MM.1S (cell line): ENCODE results near the gene AHNAK.

ENCODE experiments used
- DNase-seq: peaks from one replicate; pipeline ENCODE4 v3.0.0-alpha.2; 2015
- H2AFZ ChIP-seq: fragments of 300-600 bp; sonication (generic); 2 replicates; pipeline ENCODE4 v1.6.0; 2016; ENCODE audit warnings: antibody characterized with exemption, low read length
- H3F3A ChIP-seq: fragments of 300-600 bp; sonication (generic); 2 replicates; pipeline ENCODE4 v1.6.1; 2016; ENCODE audit warnings: mild to moderate bottlenecking, antibody characterized with exemption, low read length, moderate library complexity, mixed read lengths; ENCODE audit not compliant: insufficient read depth
- H3K27ac ChIP-seq: fragments of 300-600 bp; sonication (generic); 2 replicates; pipeline ENCODE4 v1.5.1; 2016; ENCODE audit warnings: mild to moderate bottlenecking, low read length
- H3K27me3 ChIP-seq: fragments of 300-600 bp; sonication (generic); replicated peaks from 2 replicates; pipeline ENCODE4 v1.6.0; 2016; ENCODE audit warnings: low read length; ENCODE audit not compliant: insufficient read depth
- H3K36me3 ChIP-seq: fragments of 300-600 bp; sonication (generic); replicated peaks from 2 replicates; pipeline ENCODE4 v1.6.1; 2016; ENCODE audit warnings: mild to moderate bottlenecking, low read length, mixed read lengths; ENCODE audit not compliant: insufficient read depth
- H3K4me1 ChIP-seq: fragments of 300-600 bp; sonication (generic); 2 replicates; pipeline ENCODE4 v1.6.1; 2016; ENCODE audit warnings: low read length, mixed read lengths
- H3K4me2 ChIP-seq: fragments of 300-600 bp; sonication (generic); 2 replicates; pipeline ENCODE4 v1.6.0; 2016; ENCODE audit warnings: low read depth, low read length
- H3K4me3 ChIP-seq: fragments of 300-600 bp; sonication (generic); 2 replicates; pipeline ENCODE4 v1.5.1; 2016; ENCODE audit warnings: low read length, mixed read lengths
- H3K79me2 ChIP-seq: fragments of 300-600 bp; sonication (generic); 2 replicates; pipeline ENCODE4 v1.6.1; 2016; ENCODE audit warnings: mixed run types, low read length, mixed read lengths
- H3K9ac ChIP-seq: fragments of 300-600 bp; sonication (generic); 2 replicates; pipeline ENCODE4 v1.6.1; 2016; ENCODE audit warnings: low read length, mixed read lengths
- H3K9me2 ChIP-seq: fragments of 300-600 bp; sonication (generic); replicated peaks from 2 replicates; pipeline ENCODE4 v1.6.1; 2016; ENCODE audit warnings: mild to moderate bottlenecking, low read length, mixed read lengths; ENCODE audit not compliant: insufficient read depth
- H3K9me3 ChIP-seq: fragments of 300-600 bp; sonication (generic); replicated peaks from 2 replicates; pipeline ENCODE4 v1.6.1; 2016; ENCODE audit warnings: mild to moderate bottlenecking, low read length, mixed read lengths; ENCODE audit not compliant: insufficient read depth
- H4K20me1 ChIP-seq: fragments of 300-600 bp; sonication (generic); 2 replicates; pipeline ENCODE4 v1.6.1; 2016; ENCODE audit warnings: mild to moderate bottlenecking, low read length, moderate library complexity, mixed read lengths; ENCODE audit not compliant: insufficient read depth
- EZH2 ChIP-seq: fragments of 300-600 bp; sonication (generic); optimal IDR thresholded peaks from 2 replicates; pipeline ENCODE3; 2017; ENCODE audit warnings: low read depth, mild to moderate bottlenecking, antibody characterized with exemption, low read length, mixed read lengths
- EZH2phosphoT487 ChIP-seq: fragments of 300-600 bp; sonication (generic); IDR thresholded peaks from 2 replicates; pipeline ENCODE4 v1.6.1; 2018; ENCODE audit warnings: antibody characterized with exemption, low read length
- TF ChIP-seq, protein P1 (sequence below): fragments of 300-600 bp; sonication (generic); IDR thresholded peaks from 2 replicates; pipeline ENCODE4 v1.5.1; 2016; ENCODE audit warnings: antibody characterized with exemption, low read length, mixed read lengths

AHNAK gene

GRCh38 chr11:62535802-62536201, 10.8 kb downstream of the AHNAK start:
- peaks cover 2% of the 10 kb centered on the region; the same call in 1 of the 2 replicates for H3F3A ChIP-seq
- peaks cover 20% of the 10 kb centered on the region for H3K4me1 ChIP-seq
- H3K9me2 ChIP-seq, result no peaks in the 10 kb centered on the region
- no peak overlapping the region for H3K4me2 ChIP-seq
- H3K27ac ChIP-seq, result no peak overlapping the region
- H2AFZ ChIP-seq, result no peak overlapping the region
- TF ChIP-seq EZH2phosphoT487 (no peak), EZH2 (no peak)
- TF ChIP-seq, protein P1, sequence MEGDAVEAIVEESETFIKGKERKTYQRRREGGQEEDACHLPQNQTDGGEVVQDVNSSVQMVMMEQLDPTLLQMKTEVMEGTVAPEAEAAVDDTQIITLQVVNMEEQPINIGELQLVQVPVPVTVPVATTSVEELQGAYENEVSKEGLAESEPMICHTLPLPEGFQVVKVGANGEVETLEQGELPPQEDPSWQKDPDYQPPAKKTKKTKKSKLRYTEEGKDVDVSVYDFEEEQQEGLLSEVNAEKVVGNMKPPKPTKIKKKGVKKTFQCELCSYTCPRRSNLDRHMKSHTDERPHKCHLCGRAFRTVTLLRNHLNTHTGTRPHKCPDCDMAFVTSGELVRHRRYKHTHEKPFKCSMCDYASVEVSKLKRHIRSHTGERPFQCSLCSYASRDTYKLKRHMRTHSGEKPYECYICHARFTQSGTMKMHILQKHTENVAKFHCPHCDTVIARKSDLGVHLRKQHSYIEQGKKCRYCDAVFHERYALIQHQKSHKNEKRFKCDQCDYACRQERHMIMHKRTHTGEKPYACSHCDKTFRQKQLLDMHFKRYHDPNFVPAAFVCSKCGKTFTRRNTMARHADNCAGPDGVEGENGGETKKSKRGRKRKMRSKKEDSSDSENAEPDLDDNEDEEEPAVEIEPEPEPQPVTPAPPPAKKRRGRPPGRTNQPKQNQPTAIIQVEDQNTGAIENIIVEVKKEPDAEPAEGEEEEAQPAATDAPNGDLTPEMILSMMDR, result no peak
- H3K36me3 ChIP-seq, result no peaks in the 10 kb centered on the region
- H3K9ac ChIP-seq, result no peak overlapping the region
- DNase-seq, result no peak
- H4K20me1 ChIP-seq, result no peaks in the 10 kb centered on the region
- H3K9me3 ChIP-seq, result no peaks in the 10 kb centered on the region
- peaks cover 15% of the 10 kb centered on the region for H3K79me2 ChIP-seq
- no peak overlapping the region for H3K4me3 ChIP-seq
- no peaks in the 10 kb centered on the region for H3K27me3 ChIP-seq

- no peak for DNase-seq
- Histone ChIP-seq H3K9ac (no peak overlapping the region), H3K27me3 (no peaks in the 10 kb centered on the region), H3K79me2 (peaks cover 12% of the 10 kb centered on the region), H2AFZ (no peak overlapping the region), H3K4me2 (no peak overlapping the region), H3K9me2 (no peaks in the 10 kb centered on the region), H3K9me3 (no peaks in the 10 kb centered on the region), H3K27ac (no peak overlapping the region), H3K4me1 (peaks cover 14% of the 10 kb centered on the region), H3F3A (peaks cover 2% of the 10 kb centered on the region; the same call in 1 of the 2 replicates), H3K36me3 (no peaks in the 10 kb centered on the region), H3K4me3 (no peak overlapping the region), H4K20me1 (no peaks in the 10 kb centered on the region)
- TF ChIP-seq EZH2, result no peak
- TF ChIP-seq EZH2phosphoT487, result no peak
- TF ChIP-seq, protein P1, result no peak
These were observed 11.6 kb downstream of the AHNAK start for GRCh38 chr11:62534779-62535545.

DNA sequence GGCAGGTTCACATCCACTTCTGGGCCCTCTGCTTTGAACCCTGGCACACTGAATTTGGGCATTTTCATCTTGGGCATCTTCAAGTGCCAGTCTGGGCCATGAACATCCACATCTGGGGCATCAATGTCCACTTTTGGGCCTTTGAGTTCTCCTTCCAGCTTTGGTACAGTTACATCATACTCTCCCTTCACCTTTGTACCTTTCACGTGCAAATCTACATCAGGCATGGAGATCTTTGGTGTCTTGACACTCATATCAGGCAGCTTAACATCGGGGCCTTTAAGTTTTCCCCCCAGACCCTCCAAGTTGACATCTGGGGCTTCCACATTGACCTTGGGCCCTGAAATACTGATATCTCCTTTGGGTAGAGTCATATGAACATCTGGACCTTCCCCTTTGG, 14.5 kb downstream of the AHNAK start:
- Histone ChIP-seq H3F3A (no peaks in the 10 kb centered on the region), H4K20me1 (no peaks in the 10 kb centered on the region), H3K79me2 (no peaks in the 10 kb centered on the region), H3K4me2 (no peak overlapping the region), H3K9me2 (no peaks in the 10 kb centered on the region), H3K9ac (no peak overlapping the region), H3K4me1 (no peaks in the 10 kb centered on the region), H3K36me3 (no peaks in the 10 kb centered on the region), H2AFZ (no peak overlapping the region), H3K27me3 (no peaks in the 10 kb centered on the region), H3K27ac (no peak overlapping the region), H3K4me3 (no peak overlapping the region), H3K9me3 (no peaks in the 10 kb centered on the region)
- no peak for DNase-seq
- TF ChIP-seq EZH2phosphoT487, result no peak
- TF ChIP-seq, protein P1, result no peak
- no peak for TF ChIP-seq EZH2
